ENCODE measurements around the gene DIRAS3.

Gene DIRAS3

GRCh38 chr1:68047659-68048026 lies 2.8 kb downstream of the DIRAS3 start:
- TF ChIP-seq CTCF (IDR thresholded peaks at IDR 0.05; ENCODE audit: low read depth, low read length, missing control alignments): no peak
- DNase-seq (ENCODE audit: low read depth): no peak
- no peak overlapping the region for H3K4me3 ChIP-seq (ENCODE audit: low read depth, low read length)

GRCh38 chr1:68046885-68047658 lies 3.4 kb downstream of the DIRAS3 start:
- H3K4me3 ChIP-seq (ENCODE audit: low read depth, low read length): no peak overlapping the region
- no peak for TF ChIP-seq CTCF (IDR thresholded peaks at IDR 0.05; ENCODE audit: low read depth, low read length, missing control alignments)
- no peak for DNase-seq (ENCODE audit: low read depth)

GRCh38 chr1:68046423-68046822 lies 4.0 kb downstream of the DIRAS3 start:
- H3K4me3 ChIP-seq (ENCODE audit: low read depth, low read length): no peak overlapping the region
- DNase-seq (ENCODE audit: low read depth): no peak
- no peak for TF ChIP-seq CTCF (IDR thresholded peaks at IDR 0.05; ENCODE audit: low read depth, low read length, missing control alignments)

- no peak overlapping the region for H3K4me3 ChIP-seq (ENCODE audit: low read depth, low read length)
- TF ChIP-seq CTCF (IDR thresholded peaks at IDR 0.05; ENCODE audit: low read depth, low read length, missing control alignments): no peak
- DNase-seq (ENCODE audit: low read depth): no peak
These were observed 4.8 kb downstream of the DIRAS3 start for GRCh38 chr1:68045511-68046180.

- no peak overlapping the region for H3K4me3 ChIP-seq (ENCODE audit: low read depth, low read length)
- DNase-seq (ENCODE audit: low read depth): no peak
- TF ChIP-seq CTCF (IDR thresholded peaks at IDR 0.05; ENCODE audit: low read depth, low read length, missing control alignments): no peak
These were observed 6.9 kb downstream of the DIRAS3 start for GRCh38 chr1:68043443-68044090.

GRCh38 chr1:68036946-68037345 lies 13.5 kb downstream of the DIRAS3 start:
- TF ChIP-seq CTCF (IDR thresholded peaks at IDR 0.05; ENCODE audit: low read depth, low read length, missing control alignments): no peak
- no peak for DNase-seq (ENCODE audit: low read depth)
- H3K4me3 ChIP-seq (ENCODE audit: low read depth, low read length): no peak overlapping the region

Data from GM12864 (cell line).